RWPE2 (cell line): ENCODE measurements around the gene TENM4.

Experiments
- ATAC-seq: fragments of 200-7000 bp; cut with Tn5 transposase; 3 replicates; pipeline ENCODE4 v1.9.1; 2021; ENCODE audit warnings: low read depth
- DNase-seq: peaks from one replicate; pipeline ENCODE4 v3.0.0-alpha.2; 2020; ENCODE audit warnings: low spot score
- H3K27ac ChIP-seq: fragments of 450-650 bp; 2 replicates; pipeline ENCODE4 v1.5.1; 2017; ENCODE audit warnings: mild to moderate bottlenecking; ENCODE audit not compliant: poor library complexity, severe bottlenecking
- H3K27me3 ChIP-seq: fragments of 250-450 bp; sonication (Bioruptor Pico); 2 replicates; pipeline ENCODE4 v1.5.1; 2021; ENCODE audit warnings: mild to moderate bottlenecking, moderate library complexity; ENCODE audit not compliant: insufficient read depth, poor library complexity, severe bottlenecking
- H3K36me3 ChIP-seq: fragments of 250-450 bp; sonication (Bioruptor Pico); 2 replicates; pipeline ENCODE4 v1.5.1; 2020; ENCODE audit warnings: low read depth, mild to moderate bottlenecking, moderate library complexity
- H3K4me1 ChIP-seq: fragments of 250-450 bp; sonication (Bioruptor Pico); 2 replicates; pipeline ENCODE4 v1.5.1; 2021; ENCODE audit warnings: mild to moderate bottlenecking, moderate library complexity; ENCODE audit not compliant: insufficient read depth, poor library complexity, severe bottlenecking
- H3K4me3 ChIP-seq: fragments of 250-450 bp; sonication (Bioruptor Pico); 2 replicates; pipeline ENCODE4 v1.5.1; 2021; ENCODE audit warnings: mild to moderate bottlenecking, moderate library complexity; ENCODE audit not compliant: severe bottlenecking
- H3K9me3 ChIP-seq: fragments of 250-450 bp; sonication (Bioruptor Pico); 2 replicates; pipeline ENCODE4 v1.5.1; 2021; ENCODE audit warnings: mild to moderate bottlenecking, moderate library complexity; ENCODE audit not compliant: severe bottlenecking
- CTCF ChIP-seq: fragments of 450-650 bp; IDR thresholded peaks from one replicate; pipeline ENCODE4 v1.5.1; 2017; ENCODE audit warnings: mild to moderate bottlenecking, moderate library complexity; ENCODE audit not compliant: poor library complexity, severe bottlenecking

TENM4 gene

GRCh38 chr11:79022265-79022664, 418.6 kb downstream of the TENM4 start:
- TF ChIP-seq CTCF = no peak
- no peaks in the 10 kb centered on the region for H3K27me3 ChIP-seq
- H3K36me3 ChIP-seq = no peaks in the 10 kb centered on the region
- H3K4me3 ChIP-seq = no peak overlapping the region
- DNase-seq = no peak
- H3K27ac ChIP-seq = no peak overlapping the region
- no peaks in the 10 kb centered on the region for H3K9me3 ChIP-seq
- H3K4me1 ChIP-seq = no peaks in the 10 kb centered on the region
- no peak for ATAC-seq

GRCh38 chr11:79021601-79022000, 419.2 kb downstream of the TENM4 start:
- no peak overlapping the region for H3K27ac ChIP-seq
- no peaks in the 10 kb centered on the region for H3K36me3 ChIP-seq
- no peak overlapping the region for H3K4me3 ChIP-seq
- no peak for TF ChIP-seq CTCF
- DNase-seq (no peak), ATAC-seq (no peak)
- no peaks in the 10 kb centered on the region for H3K9me3 ChIP-seq
- H3K27me3 ChIP-seq = no peaks in the 10 kb centered on the region
- H3K4me1 ChIP-seq = no peaks in the 10 kb centered on the region

- H3K27me3 ChIP-seq = no peaks in the 10 kb centered on the region
- no peak for TF ChIP-seq CTCF
- no peaks in the 10 kb centered on the region for H3K4me1 ChIP-seq
- H3K36me3 ChIP-seq = no peaks in the 10 kb centered on the region
- no peak for DNase-seq
- H3K4me3 ChIP-seq = no peak overlapping the region
- no peak overlapping the region for H3K27ac ChIP-seq
- no peaks in the 10 kb centered on the region for H3K9me3 ChIP-seq
- no peak for ATAC-seq
Measured at GRCh38 chr11:79019975-79020374, 420.9 kb downstream of the TENM4 start.

GRCh38 chr11:79019277-79019676, 421.6 kb downstream of the TENM4 start:
- DNase-seq (no peak), ATAC-seq (no peak)
- no peaks in the 10 kb centered on the region for H3K4me1 ChIP-seq
- no peak overlapping the region for H3K4me3 ChIP-seq
- no peaks in the 10 kb centered on the region for H3K9me3 ChIP-seq
- no peak overlapping the region for H3K27ac ChIP-seq
- TF ChIP-seq CTCF = no peak
- no peaks in the 10 kb centered on the region for H3K36me3 ChIP-seq
- no peaks in the 10 kb centered on the region for H3K27me3 ChIP-seq

- Histone ChIP-seq H3K36me3 (no peaks in the 10 kb centered on the region), H3K27me3 (no peaks in the 10 kb centered on the region), H3K9me3 (no peaks in the 10 kb centered on the region), H3K27ac (no peak overlapping the region), H3K4me3 (no peak overlapping the region), H3K4me1 (no peaks in the 10 kb centered on the region)
- no peak for TF ChIP-seq CTCF
- DNase-seq (no peak), ATAC-seq (no peak)
Measured at GRCh38 chr11:79018371-79018849, 422.4 kb downstream of the TENM4 start.
